AG09319 (cell line): ENCODE measurements around the gene MDGA2.

Experiments used
- DNase-seq: peaks from one replicate; pipeline ENCODE4 v3.0.0-alpha.2; 2010; ENCODE audit warnings: low read depth; ENCODE audit errors: extremely low read depth
- CTCF ChIP-seq: IDR thresholded peaks from 2 replicates; pipeline ENCODE4 v1.5.1; 2011; ENCODE audit warnings: low read depth, mild to moderate bottlenecking, inconsistent platforms, low read length, moderate library complexity

MDGA2 gene

GRCh38 chr14:47422191-47422590 is 253.2 kb downstream of the MDGA2 start:
- no peak for TF ChIP-seq CTCF
- DNase-seq: no peak

- TF ChIP-seq CTCF: no peak
These were observed 263.9 kb downstream of the MDGA2 start for GRCh38 chr14:47411523-47411922.

DNA sequence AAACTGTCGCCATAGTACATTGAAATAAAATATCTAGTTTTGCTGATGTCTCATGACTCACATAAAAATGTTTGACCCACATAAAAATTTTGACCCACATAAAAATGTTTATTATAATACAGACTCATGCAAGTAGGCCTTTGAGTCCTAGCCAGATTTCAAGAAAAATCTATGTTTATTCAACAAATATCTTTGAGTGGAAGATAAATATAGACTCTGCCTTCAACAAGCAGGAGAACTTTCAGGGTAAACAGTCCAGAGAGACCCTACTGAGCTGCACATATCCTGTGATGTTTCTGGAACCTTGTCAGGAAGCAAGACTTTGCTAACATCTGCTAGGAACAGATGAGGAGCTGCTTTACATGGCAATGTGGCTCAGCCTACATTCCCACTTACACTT is 283.1 kb downstream of the MDGA2 start:
- TF ChIP-seq CTCF: no peak
- no peak for DNase-seq

More at GRCh38 chr14:47411523-47411922, 263.9 kb downstream of the MDGA2 start:
- DNase-seq: no peak

GRCh38 chr14:47390831-47391504 is 284.4 kb downstream of the MDGA2 start:
- DNase-seq: no peak
- no peak for TF ChIP-seq CTCF

DNA sequence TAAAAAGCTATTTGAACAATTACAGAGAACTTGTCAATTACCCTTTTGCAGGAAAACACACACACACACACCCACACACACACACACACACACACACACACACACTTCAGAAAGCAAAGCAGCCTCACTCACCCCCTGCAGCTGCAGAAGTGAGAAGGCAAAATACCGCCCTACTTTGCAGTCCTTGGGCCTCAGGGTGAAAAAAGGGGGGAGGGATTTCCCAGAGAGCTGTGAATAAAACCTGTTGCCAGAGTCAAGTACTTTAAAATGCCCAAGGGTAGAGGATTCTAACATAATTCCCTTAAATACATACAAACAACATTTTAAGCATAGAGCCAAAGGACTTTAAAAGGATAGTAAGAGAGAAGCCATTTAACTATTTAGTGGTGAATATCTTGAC is 285.9 kb downstream of the MDGA2 start:
- TF ChIP-seq CTCF: no peak
- DNase-seq: no peak

GRCh38 chr14:47366006-47366405 is 309.4 kb downstream of the MDGA2 start:
- no peak for DNase-seq
- no peak for TF ChIP-seq CTCF

- TF ChIP-seq CTCF: no peak
- no peak for DNase-seq
These were observed 310.2 kb downstream of the MDGA2 start for GRCh38 chr14:47365233-47365632.
